GM12801 (cell line): ENCODE results near the gene STAM.

ENCODE experiments used
- TF ChIP-seq, protein P1 (sequence below): IDR thresholded peaks from one replicate; pipeline ENCODE4 v1.5.1; 2011; ENCODE audit warnings: control low read depth; ENCODE audit not compliant: insufficient read length; ENCODE audit errors: extremely low read depth

The STAM gene

DNA sequence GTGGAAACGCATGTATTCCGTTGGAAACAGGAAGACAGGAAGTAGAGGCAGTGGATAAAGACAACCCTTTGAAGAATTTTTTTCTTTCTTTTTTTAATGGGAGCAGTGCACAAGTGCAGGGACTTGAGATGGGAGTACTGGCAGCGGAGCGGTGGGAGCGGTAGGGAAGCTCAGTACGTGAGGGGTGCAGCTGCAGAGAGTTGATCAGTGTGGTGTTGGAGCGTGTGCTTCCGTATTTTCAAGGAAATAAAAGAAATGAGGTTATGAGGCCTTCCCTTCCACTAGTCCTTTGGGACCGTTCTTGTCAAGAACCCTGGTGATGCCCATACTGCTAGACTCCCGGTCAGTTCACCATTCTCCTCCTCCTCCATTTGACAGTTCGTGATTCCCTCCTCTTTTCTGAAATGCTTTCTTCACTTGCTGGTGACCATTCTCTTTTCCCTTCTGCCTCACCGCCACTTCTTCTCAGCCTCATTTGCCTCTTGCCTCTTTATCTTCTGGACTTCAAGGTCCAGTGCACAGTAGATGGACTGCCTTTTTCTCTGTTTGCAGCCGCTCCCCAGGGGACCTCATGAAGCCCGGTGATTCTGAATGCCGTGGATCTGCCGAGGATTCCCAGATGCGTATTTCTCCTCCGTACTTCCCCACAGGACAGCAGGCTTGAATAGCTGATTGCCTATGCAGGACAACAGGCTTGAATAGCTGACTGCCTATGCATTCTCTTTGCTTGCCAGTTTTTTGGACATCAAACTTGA, 68.9 kb downstream of the STAM start:
- TF ChIP-seq, protein P1, sequence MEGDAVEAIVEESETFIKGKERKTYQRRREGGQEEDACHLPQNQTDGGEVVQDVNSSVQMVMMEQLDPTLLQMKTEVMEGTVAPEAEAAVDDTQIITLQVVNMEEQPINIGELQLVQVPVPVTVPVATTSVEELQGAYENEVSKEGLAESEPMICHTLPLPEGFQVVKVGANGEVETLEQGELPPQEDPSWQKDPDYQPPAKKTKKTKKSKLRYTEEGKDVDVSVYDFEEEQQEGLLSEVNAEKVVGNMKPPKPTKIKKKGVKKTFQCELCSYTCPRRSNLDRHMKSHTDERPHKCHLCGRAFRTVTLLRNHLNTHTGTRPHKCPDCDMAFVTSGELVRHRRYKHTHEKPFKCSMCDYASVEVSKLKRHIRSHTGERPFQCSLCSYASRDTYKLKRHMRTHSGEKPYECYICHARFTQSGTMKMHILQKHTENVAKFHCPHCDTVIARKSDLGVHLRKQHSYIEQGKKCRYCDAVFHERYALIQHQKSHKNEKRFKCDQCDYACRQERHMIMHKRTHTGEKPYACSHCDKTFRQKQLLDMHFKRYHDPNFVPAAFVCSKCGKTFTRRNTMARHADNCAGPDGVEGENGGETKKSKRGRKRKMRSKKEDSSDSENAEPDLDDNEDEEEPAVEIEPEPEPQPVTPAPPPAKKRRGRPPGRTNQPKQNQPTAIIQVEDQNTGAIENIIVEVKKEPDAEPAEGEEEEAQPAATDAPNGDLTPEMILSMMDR, result no peak

DNA sequence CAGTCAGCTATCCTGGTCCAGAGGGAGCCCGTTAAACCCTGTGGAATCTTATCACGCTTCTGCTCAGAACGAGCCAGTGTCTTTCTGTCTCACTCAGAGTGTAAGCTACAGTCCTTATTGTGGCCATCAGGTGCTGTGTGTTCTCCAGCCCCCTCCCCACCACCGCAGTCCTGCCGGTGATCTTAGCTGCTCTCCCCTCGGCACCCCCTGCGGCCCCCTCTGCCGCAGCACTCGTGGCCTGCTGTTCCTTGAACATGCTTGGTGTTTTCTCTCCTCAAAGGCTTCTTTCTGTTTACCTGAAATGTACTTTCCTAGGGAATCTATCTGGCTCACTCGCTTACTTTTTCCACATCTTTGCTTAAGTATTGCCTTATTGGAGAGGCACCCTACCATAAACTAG, 69.8 kb downstream of the STAM start:
- TF ChIP-seq, protein P1, result no peak

DNA sequence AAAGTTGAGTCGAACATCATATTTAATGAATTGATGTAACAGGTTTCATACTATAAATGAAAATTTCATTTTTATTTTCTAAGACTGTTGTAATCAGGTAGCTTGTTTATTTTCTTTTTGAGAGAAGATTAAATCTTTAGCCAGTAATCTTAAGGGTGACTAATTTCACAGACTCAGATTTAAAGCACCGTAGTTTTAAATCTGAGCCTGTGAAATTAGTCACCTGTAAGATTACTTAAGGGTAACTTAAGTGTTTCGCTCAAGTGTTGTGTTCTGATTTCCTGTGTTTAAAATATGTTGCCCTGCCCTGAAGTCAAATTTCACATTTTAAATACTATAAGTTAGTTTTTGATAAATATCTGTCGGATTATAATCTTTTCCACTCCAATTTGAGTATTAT, 72.2 kb downstream of the STAM start:
- TF ChIP-seq, protein P1, result no peak

DNA sequence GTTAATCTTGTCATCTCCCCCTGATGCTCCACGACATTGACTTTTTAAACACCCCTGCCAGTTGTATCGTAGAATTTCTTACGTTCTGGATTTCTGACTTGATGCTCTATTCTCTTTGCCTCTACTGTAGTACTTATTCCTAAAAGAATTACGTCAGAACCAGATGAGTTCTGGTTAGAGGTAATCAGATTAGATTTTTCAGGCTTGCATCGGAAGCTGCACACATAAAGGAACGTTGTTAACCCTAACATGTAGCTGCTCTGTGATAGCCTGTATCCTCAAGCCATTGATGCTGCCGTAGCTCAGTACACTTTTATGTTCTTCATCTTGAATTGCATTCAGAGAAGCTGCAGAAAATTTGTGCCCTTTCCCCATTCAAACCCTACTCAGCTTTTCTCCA, 81.8 kb downstream of the STAM start:
- TF ChIP-seq, protein P1, result no peak

DNA sequence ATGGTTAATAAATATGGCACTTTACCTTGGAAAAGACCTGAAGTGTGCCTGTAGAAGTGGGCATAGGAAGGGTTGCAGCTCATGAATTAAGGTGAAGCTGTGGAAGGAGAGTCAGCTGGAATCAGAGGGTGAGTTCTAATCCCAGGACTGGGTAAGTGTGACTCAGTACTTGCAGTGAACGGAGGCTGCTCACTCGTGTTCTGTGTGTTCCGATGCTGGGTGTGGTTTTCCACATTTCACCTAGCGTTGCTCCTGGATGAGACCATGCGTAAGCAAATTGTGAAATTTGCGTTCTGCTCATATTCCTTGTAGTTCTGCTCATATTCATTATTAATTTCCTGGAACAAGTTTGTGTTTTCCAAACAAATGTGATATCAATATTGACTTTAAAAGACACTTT, 85.7 kb downstream of the STAM start:
- TF ChIP-seq, protein P1, result no peak

DNA sequence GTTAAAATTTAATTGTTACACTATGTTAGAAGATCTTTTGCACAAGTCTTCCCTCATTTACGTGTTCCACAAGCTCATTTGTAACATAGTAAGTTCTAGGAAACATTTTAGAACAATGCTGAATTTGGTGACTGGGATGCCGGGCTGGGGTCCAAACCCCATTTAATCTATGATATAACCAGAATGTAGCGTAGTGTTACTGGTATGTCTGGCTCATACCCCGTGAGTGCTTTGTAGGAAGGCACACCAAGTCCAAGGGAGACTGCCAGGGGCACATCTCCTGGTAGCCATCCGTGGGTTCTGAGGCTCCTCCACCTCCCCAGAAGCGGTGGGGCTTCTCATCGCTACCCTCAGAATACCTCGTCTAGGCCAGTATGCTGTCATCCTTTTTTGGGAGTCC, 86.7 kb downstream of the STAM start:
- TF ChIP-seq, protein P1, result no peak

DNA sequence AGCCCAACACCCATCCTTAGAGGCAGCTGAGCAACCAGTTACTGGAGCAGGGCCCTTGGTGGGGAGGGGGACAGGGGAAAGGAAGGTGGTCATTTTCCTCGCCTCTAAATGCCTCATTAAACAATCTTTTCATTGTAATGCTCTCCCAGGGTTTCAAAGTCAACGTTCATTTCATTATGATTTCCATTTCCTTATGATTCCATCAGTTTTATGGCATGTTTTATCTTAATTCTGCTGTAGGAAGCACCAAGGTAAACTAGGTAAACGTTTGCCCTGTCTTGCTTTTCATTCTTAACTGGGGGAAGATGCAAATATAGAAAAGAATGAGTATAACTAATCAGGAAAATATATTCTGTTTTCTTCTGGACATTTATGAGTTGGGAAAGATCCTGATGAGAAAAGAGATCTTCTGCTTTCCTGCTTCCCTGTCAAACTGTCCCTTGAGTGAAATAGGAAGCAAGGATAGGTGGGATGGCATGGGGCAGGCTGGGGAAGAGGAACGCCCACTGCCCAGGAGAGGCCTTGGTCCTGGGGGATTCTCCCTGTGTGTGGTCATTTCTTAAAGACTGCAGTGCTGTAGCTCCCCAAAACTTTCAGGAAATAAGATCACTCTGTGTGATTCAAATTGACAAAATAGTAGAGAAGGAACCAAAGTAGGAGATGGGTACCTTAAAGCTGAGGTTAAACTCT, 87.5 kb downstream of the STAM start:
- TF ChIP-seq, protein P1, result no peak
